Stimulated activated CD8-positive, alpha-beta memory T cell treated with anti-CD3 and anti-CD28 coated beads, Interleukin-12 subunit alpha, Interleukin-12 subunit beta, amount 100 ng/mL, for 4 hours (primary cell): ENCODE results near the gene UBXN11.
"Not testable (repeated sequence)": the region's sequence is repeated elsewhere in the genome, so short reads cannot be mapped to it uniquely, and the experiment has no call there.

Source experiments
- DNase-seq: peaks from one replicate; pipeline ENCODE4 v3.0.0-alpha.2; 2020; ENCODE audit warnings: low read depth

UBXN11 gene

GRCh38 chr1:26305667-26306289 is 658 bp downstream of the UBXN11 start:
- no peak for DNase-seq

- DNase-seq: no peak
These were observed 3.6 kb downstream of the UBXN11 start for GRCh38 chr1:26302733-26303405.

- DNase-seq: no peak
These were observed 5.7 kb downstream of the UBXN11 start for GRCh38 chr1:26300578-26301275.

- DNase-seq: no peak
These were observed 8.7 kb downstream of the UBXN11 start for GRCh38 chr1:26297791-26298124.

GRCh38 chr1:26297057-26297790 is 9.2 kb downstream of the UBXN11 start:
- no peak for DNase-seq

GRCh38 chr1:26296340-26297056 is 9.9 kb downstream of the UBXN11 start:
- DNase-seq: no peak

GRCh38 chr1:26295194-26296138 is 11.0 kb downstream of the UBXN11 start:
- DNase-seq: no peak

- DNase-seq: no peak
These were observed 12.4 kb downstream of the UBXN11 start for GRCh38 chr1:26293911-26294463.

GRCh38 chr1:26292735-26293134 is 13.7 kb downstream of the UBXN11 start:
- DNase-seq: not testable (repeated sequence)

GRCh38 chr1:26291939-26292338 is 14.5 kb downstream of the UBXN11 start:
- no peak for DNase-seq

GRCh38 chr1:26291433-26291832 is 15.0 kb downstream of the UBXN11 start:
- no peak for DNase-seq

- DNase-seq: no peak
These were observed 15.6 kb downstream of the UBXN11 start for GRCh38 chr1:26290882-26291261.

- DNase-seq: no peak
These were observed 16.1 kb downstream of the UBXN11 start for GRCh38 chr1:26290122-26290881.

- no peak for DNase-seq
These were observed 17.0 kb downstream of the UBXN11 start for GRCh38 chr1:26289158-26290059.

- DNase-seq: no peak
These were observed 18.0 kb downstream of the UBXN11 start for GRCh38 chr1:26288311-26288941.

- DNase-seq: no peak
These were observed 18.6 kb downstream of the UBXN11 start for GRCh38 chr1:26287811-26288210.

- no peak for DNase-seq
These were observed 19.3 kb downstream of the UBXN11 start for GRCh38 chr1:26287033-26287711.

GRCh38 chr1:26286064-26286416 is 20.4 kb downstream of the UBXN11 start:
- DNase-seq: no peak
